Mammary epithelial cell (primary cell): ENCODE measurements around the gene CLIP3.

Source experiments
- CTCF ChIP-seq, 2 donors: IDR thresholded peaks in 1 of 2; conservative IDR thresholded peaks in 1 of 2; 2 replicates each; pipeline ENCODE4 v1.5.1; 2011 to 2012; ENCODE audit warnings: inconsistent platforms in 2 of 2, low read length in 2 of 2, mild to moderate bottlenecking in 2 of 2, control low read depth in 1 of 2, low read depth in 1 of 2; ENCODE audit not compliant: insufficient read depth in 1 of 2; ENCODE audit errors: extremely low read depth in 1 of 2
- EZH2 ChIP-seq: IDR thresholded peaks from 2 replicates; pipeline ENCODE4 v1.6.1; 2012; ENCODE audit warnings: low read length, inconsistent platforms, borderline replicate concordance

GRCh38 chr19:36014012-36014924 is 18.4 kb downstream of the CLIP3 start, which contains the start of gene ALKBH6:
- peak in 1 of 2 donors; percentile 11 for TF ChIP-seq CTCF (conservative IDR thresholded peaks at IDR 0.05 in 1 of 2, IDR thresholded peaks at IDR 0.05 in 1 of 2; ENCODE audit: extremely low read depth in 1 of 2, insufficient read depth in 1 of 2, low read depth in 1 of 2, low read length in 2 of 2)
- no peak for TF ChIP-seq EZH2
